Ishikawa (cell line): ENCODE data around the gene JOSD2.

Experiments
- CEBPB ChIP-seq: IDR thresholded peaks from 2 replicates; pipeline ENCODE4 v1.6.1; 2012
- EGR1 ChIP-seq: IDR thresholded peaks from 2 replicates; pipeline ENCODE4 v1.6.1; 2012
- EP300 ChIP-seq: IDR thresholded peaks from 2 replicates; pipeline ENCODE4 v1.6.1; 2012; ENCODE audit warnings: borderline replicate concordance
- FOXM1 ChIP-seq: IDR thresholded peaks from 2 replicates; pipeline ENCODE4 v1.6.1; 2012; ENCODE audit warnings: low read depth, borderline replicate concordance
- MAX ChIP-seq: IDR thresholded peaks from 2 replicates; pipeline ENCODE4 v1.6.1; 2012
- NFIC ChIP-seq: IDR thresholded peaks from 2 replicates; pipeline ENCODE4 v1.6.1; 2012
- RAD21 ChIP-seq: IDR thresholded peaks from 2 replicates; pipeline ENCODE4 v1.6.1; 2012; ENCODE audit warnings: low read depth
- REST ChIP-seq: IDR thresholded peaks from 2 replicates; pipeline ENCODE4 v1.6.1; 2012; ENCODE audit warnings: low read depth, mild to moderate bottlenecking
- TAF1 ChIP-seq: IDR thresholded peaks from 2 replicates; pipeline ENCODE4 v1.6.1; 2012; ENCODE audit warnings: low read depth, mild to moderate bottlenecking
- TEAD4 ChIP-seq: IDR thresholded peaks from 2 replicates; pipeline ENCODE4 v1.6.1; 2012
- YY1 ChIP-seq: IDR thresholded peaks from 2 replicates; pipeline ENCODE4 v1.6.1; 2012; ENCODE audit warnings: low read depth
- TF ChIP-seq, protein P1 (sequence below): IDR thresholded peaks from 2 replicates; pipeline ENCODE4 v1.6.1; 2012

GRCh38 chr19:50515168-50515561 lies 4.2 kb upstream of the JOSD2 start:
- TF ChIP-seq EGR1 (no peak), TAF1 (no peak), CEBPB (no peak), FOXM1 (no peak), YY1 (no peak), EP300 (no peak), REST (no peak), MAX (no peak), RAD21 (no peak), TEAD4 (no peak), NFIC (no peak)
- TF ChIP-seq, protein P1, sequence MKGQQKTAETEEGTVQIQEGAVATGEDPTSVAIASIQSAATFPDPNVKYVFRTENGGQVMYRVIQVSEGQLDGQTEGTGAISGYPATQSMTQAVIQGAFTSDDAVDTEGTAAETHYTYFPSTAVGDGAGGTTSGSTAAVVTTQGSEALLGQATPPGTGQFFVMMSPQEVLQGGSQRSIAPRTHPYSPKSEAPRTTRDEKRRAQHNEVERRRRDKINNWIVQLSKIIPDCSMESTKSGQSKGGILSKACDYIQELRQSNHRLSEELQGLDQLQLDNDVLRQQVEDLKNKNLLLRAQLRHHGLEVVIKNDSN = no peak
